Cardiac fibroblast (primary cell): ENCODE measurements around the gene ZNF273.

Experiments used
- DNase-seq, 2 donors: peaks; one replicate each; pipeline versions ENCODE4 v3.0.0 to v3.0.0-alpha.2; 2010; ENCODE audit warnings: low read depth in 2 of 2
- H3K4me3 ChIP-seq, 2 donors: replicated peaks in 1 of 2; 1 replicate in 1 of 2; 2 replicates in 1 of 2; pipeline ENCODE4 v1.5.1; 2011; ENCODE audit warnings: low read depth in 2 of 2, low read length in 2 of 2, mild to moderate bottlenecking in 2 of 2, moderate library complexity in 1 of 2
- CTCF ChIP-seq: IDR thresholded peaks from one replicate; pipeline ENCODE4 v1.5.1; 2011; ENCODE audit warnings: low read depth, mild to moderate bottlenecking, low read length, inconsistent platforms

The ZNF273 gene

GRCh38 chr7:64868499-64868898 is 34.6 kb upstream of the ZNF273 start:
- H3K4me3 ChIP-seq = no peak overlapping the region
- no peak for DNase-seq
- no peak for TF ChIP-seq CTCF

- DNase-seq = no peak
- TF ChIP-seq CTCF = no peak
- no peak overlapping the region for H3K4me3 ChIP-seq
Measured at GRCh38 chr7:64869121-64869725, 33.9 kb upstream of the ZNF273 start.

GRCh38 chr7:64869912-64870562 is 33.0 kb upstream of the ZNF273 start:
- no peak for TF ChIP-seq CTCF
- H3K4me3 ChIP-seq = no peak overlapping the region
- DNase-seq = no peak

GRCh38 chr7:64870656-64871055 is 32.4 kb upstream of the ZNF273 start:
- H3K4me3 ChIP-seq = no peak overlapping the region
- DNase-seq = no peak
- TF ChIP-seq CTCF = no peak

GRCh38 chr7:64871761-64872160 is 31.3 kb upstream of the ZNF273 start:
- no peak overlapping the region for H3K4me3 ChIP-seq
- DNase-seq = no peak
- no peak for TF ChIP-seq CTCF

GRCh38 chr7:64872351-64873154 is 30.5 kb upstream of the ZNF273 start:
- no peak overlapping the region for H3K4me3 ChIP-seq
- no peak for DNase-seq
- no peak for TF ChIP-seq CTCF
